ENCODE data around the gene NR4A1.

GRCh38 chr12:52079576-52080402 is 28.5 kb downstream of the NR4A1 start, which contains the start of gene SMIM41:
- no peak for TF ChIP-seq REST (IDR thresholded peaks at IDR 0.05; ENCODE audit: borderline replicate concordance in 1 of 2, low read depth in 1 of 2, low read length in 2 of 2)
- TF ChIP-seq ZNF740 (CRISPR knock-in tag; IDR thresholded peaks at IDR 0.05) = no peak
- no peak for TF ChIP-seq SMC3 (IDR thresholded peaks at IDR 0.05; ENCODE audit: low read length)
- TF ChIP-seq ZNF513 (CRISPR knock-in tag; conservative IDR thresholded peaks at IDR 0.05) = no peak
- TF ChIP-seq CTCF (CRISPR knock-in tag; IDR thresholded peaks at IDR 0.05) = no peak

Measured in HepG2 (cell line).